GM19025 (cell line): Measurements from ENCODE around the gene CHRNB1.
"Not testable (repeated sequence)": the region's sequence is repeated elsewhere in the genome, so short reads cannot be mapped to it uniquely, and the experiment has no call there.

Source experiments
- ATAC-seq: cut with Tn5 transposase; IDR thresholded peaks from one replicate; pipeline ENCODE4 v1.9.1; 2021; ENCODE audit warnings: mild to moderate bottlenecking, low read depth, moderate library complexity; ENCODE audit not compliant: unreplicated experiment

Gene CHRNB1

GRCh38 chr17:7464081-7464480 lies 19.2 kb downstream of the CHRNB1 start:
- no peak for ATAC-seq

- ATAC-seq, result no peak
Observed at GRCh38 chr17:7465597-7466275, 20.9 kb downstream of the CHRNB1 start.

GRCh38 chr17:7466318-7466638 lies 21.4 kb downstream of the CHRNB1 start:
- ATAC-seq, result no peak

- no peak for ATAC-seq
Observed at GRCh38 chr17:7466639-7467341, 21.9 kb downstream of the CHRNB1 start.

- ATAC-seq, result no peak
Observed at GRCh38 chr17:7467498-7467897, 22.6 kb downstream of the CHRNB1 start.

- no peak for ATAC-seq
Observed at GRCh38 chr17:7468290-7468689, 23.4 kb downstream of the CHRNB1 start.

GRCh38 chr17:7468804-7469389 lies 24.0 kb downstream of the CHRNB1 start:
- no peak for ATAC-seq

- not testable (repeated sequence) for ATAC-seq
Observed at GRCh38 chr17:7469843-7470242, 25.0 kb downstream of the CHRNB1 start.

- ATAC-seq, result not testable (repeated sequence)
Observed at GRCh38 chr17:7470457-7470973, 25.7 kb downstream of the CHRNB1 start.

- no peak for ATAC-seq
Observed at GRCh38 chr17:7471729-7472128, 26.9 kb downstream of the CHRNB1 start.

- ATAC-seq, result not testable (repeated sequence)
Observed at GRCh38 chr17:7474767-7475166, 29.9 kb downstream of the CHRNB1 start.

- ATAC-seq, result no peak
Observed at GRCh38 chr17:7475764-7476422, 31.0 kb downstream of the CHRNB1 start.

- no peak for ATAC-seq
Observed at GRCh38 chr17:7476494-7476893, 31.6 kb downstream of the CHRNB1 start.

- ATAC-seq, result no peak
Observed at GRCh38 chr17:7476951-7477350, 32.1 kb downstream of the CHRNB1 start.

GRCh38 chr17:7477392-7478275 lies 32.8 kb downstream of the CHRNB1 start:
- no peak for ATAC-seq

GRCh38 chr17:7478276-7479212 lies 33.7 kb downstream of the CHRNB1 start:
- ATAC-seq, result no peak

GRCh38 chr17:7479213-7480088 lies 34.6 kb downstream of the CHRNB1 start, which contains the start of gene ZBTB4:
TSS of gene ZBTB4 (minus strand) at chr17:7479631. CDS start at chr17:7466801, 12,830 bp downstream.
- no peak for ATAC-seq

- ATAC-seq, result no peak
Observed at GRCh38 chr17:7480089-7480384, 35.2 kb downstream of the CHRNB1 start.
